ENCODE measurements around the gene KIF1A.
"Not testable (repeated sequence)": the region's sequence is repeated elsewhere in the genome, so short reads cannot be mapped to it uniquely, and the experiment has no call there.

KIF1A gene

DNA sequence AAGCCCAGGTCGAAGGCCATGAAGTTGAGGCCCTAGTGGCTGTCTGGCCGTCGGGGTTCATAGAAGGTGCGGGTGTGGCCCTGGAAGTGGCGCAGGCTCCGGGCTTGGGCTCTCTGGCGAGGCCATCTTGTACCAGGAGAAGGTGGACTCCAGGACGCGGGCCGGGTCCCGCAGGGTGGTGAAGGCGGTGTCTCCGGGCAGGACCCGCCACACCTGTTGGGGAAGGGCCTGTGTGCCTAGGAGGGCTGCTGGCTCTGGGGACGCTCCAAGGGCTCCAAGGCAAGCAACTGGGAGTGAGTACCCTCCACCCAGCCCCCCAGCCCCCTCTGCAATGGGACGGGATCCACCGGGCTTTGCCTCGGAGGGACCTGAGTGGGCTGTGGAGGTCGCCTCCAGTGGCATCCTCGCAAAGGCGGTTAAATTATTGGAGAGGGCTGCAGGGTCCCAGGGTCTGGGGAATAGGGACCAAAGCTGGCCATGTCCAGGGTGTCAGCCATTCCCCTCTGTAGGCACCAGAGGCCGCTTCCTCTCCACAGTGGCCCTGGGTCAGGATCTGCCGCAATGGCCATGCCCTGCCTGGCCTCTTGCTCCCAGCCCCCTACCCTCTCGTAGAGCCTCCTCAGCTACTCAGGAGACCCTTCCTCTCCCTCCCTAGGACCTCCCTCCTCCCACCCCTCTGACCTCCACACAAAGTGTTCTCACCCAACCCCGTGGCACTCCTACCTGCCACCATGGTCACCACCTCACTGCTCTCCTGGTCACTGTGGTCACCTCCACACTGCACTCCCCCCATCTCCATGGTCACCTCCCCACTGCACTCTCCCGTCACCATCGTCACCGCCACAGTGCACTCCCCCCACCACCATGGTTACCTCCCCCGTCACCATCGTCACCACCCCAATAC is 118.0 kb downstream of the KIF1A start:
- H3K4me1 ChIP-seq (ENCODE audit: low read length), result no peaks in the 10 kb centered on the region
- H3K79me2 ChIP-seq (ENCODE audit: low read length), result no peaks in the 10 kb centered on the region
- no peaks in the 10 kb centered on the region for H3K36me3 ChIP-seq (replicated peaks; ENCODE audit: insufficient read depth, low read length)
- no peak overlapping the region for H3K4me2 ChIP-seq (ENCODE audit: low read depth, low read length)
- no peak overlapping the region for H2AFZ ChIP-seq (ENCODE audit: low read length)
- no peak overlapping the region for H3K27ac ChIP-seq (ENCODE audit: low read length)
- no peak for TF ChIP-seq EZH2 (optimal IDR thresholded peaks at IDR 0.05; ENCODE audit: low read depth, low read length)
- no peaks in the 10 kb centered on the region for H3K9me3 ChIP-seq (replicated peaks; ENCODE audit: insufficient read depth, low read length)
- H3K9me2 ChIP-seq (replicated peaks; ENCODE audit: insufficient read depth, low read length), result no peaks in the 10 kb centered on the region
- peaks cover 38% of the 10 kb centered on the region for H3K27me3 ChIP-seq (replicated peaks; ENCODE audit: insufficient read depth, low read length)
- no peaks in the 10 kb centered on the region for H4K20me1 ChIP-seq (ENCODE audit: insufficient read depth, low read length)
- no peaks in the 10 kb centered on the region for H3F3A ChIP-seq (ENCODE audit: insufficient read depth, low read length)
- no peak overlapping the region for H3K9ac ChIP-seq (ENCODE audit: low read length)
- DNase-seq, result no peak
- H3K4me3 ChIP-seq (ENCODE audit: low read length), result no peak overlapping the region

DNA sequence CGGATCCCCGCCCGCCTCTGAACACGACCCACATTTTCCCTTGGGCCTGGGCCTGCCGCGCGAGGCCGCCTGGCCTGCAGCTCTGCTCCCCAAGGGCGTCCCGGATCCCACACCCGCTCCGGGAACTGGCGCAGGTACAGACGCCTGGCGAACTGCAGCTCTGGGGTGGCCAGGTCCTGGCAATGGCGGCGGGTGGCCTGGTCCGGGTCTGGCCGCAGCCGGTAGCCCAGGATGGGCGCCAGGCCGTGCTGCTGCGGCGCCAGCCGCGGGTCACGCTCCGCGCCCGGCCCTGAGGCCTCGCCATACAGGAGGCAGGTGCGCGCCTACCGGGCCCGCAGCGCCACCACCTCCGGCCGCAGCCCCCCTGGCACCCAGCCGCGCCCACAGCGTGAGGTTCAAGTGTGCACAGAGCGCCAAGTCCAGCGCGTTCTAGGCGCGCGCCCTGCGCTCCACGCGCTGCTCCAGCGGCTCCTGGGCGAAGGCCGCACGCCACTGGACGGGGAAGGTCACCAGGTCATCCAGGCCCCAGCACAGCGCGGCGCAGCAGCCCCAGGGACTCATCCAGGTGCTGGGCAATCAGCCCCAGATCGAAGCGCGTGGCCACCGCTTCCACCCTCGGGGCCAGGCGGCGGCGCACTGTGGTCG is 118.8 kb downstream of the KIF1A start:
- Histone ChIP-seq H3K9me3 (replicated peaks; ENCODE audit: insufficient read depth, low read length) (no peaks in the 10 kb centered on the region), H4K20me1 (ENCODE audit: insufficient read depth, low read length) (no peaks in the 10 kb centered on the region), H3K27me3 (replicated peaks; ENCODE audit: insufficient read depth, low read length) (peaks cover 31% of the 10 kb centered on the region), H2AFZ (ENCODE audit: low read length) (no peak overlapping the region), H3K9ac (ENCODE audit: low read length) (no peak overlapping the region), H3K4me1 (ENCODE audit: low read length) (no peaks in the 10 kb centered on the region), H3F3A (ENCODE audit: insufficient read depth, low read length) (no peaks in the 10 kb centered on the region), H3K4me3 (ENCODE audit: low read length) (no peak overlapping the region), H3K36me3 (replicated peaks; ENCODE audit: insufficient read depth, low read length) (no peaks in the 10 kb centered on the region), H3K9me2 (replicated peaks; ENCODE audit: insufficient read depth, low read length) (no peaks in the 10 kb centered on the region), H3K79me2 (ENCODE audit: low read length) (no peaks in the 10 kb centered on the region), H3K4me2 (ENCODE audit: low read depth, low read length) (no peak overlapping the region), H3K27ac (ENCODE audit: low read length) (no peak overlapping the region)
- DNase-seq, result no peak
- no peak for TF ChIP-seq EZH2phosphoT487 (IDR thresholded peaks at IDR 0.05; ENCODE audit: low read length)
- TF ChIP-seq EZH2 (optimal IDR thresholded peaks at IDR 0.05; ENCODE audit: low read depth, low read length), result no peak
- TF ChIP-seq, protein P1, sequence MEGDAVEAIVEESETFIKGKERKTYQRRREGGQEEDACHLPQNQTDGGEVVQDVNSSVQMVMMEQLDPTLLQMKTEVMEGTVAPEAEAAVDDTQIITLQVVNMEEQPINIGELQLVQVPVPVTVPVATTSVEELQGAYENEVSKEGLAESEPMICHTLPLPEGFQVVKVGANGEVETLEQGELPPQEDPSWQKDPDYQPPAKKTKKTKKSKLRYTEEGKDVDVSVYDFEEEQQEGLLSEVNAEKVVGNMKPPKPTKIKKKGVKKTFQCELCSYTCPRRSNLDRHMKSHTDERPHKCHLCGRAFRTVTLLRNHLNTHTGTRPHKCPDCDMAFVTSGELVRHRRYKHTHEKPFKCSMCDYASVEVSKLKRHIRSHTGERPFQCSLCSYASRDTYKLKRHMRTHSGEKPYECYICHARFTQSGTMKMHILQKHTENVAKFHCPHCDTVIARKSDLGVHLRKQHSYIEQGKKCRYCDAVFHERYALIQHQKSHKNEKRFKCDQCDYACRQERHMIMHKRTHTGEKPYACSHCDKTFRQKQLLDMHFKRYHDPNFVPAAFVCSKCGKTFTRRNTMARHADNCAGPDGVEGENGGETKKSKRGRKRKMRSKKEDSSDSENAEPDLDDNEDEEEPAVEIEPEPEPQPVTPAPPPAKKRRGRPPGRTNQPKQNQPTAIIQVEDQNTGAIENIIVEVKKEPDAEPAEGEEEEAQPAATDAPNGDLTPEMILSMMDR (IDR thresholded peaks at IDR 0.05; ENCODE audit: low read length), result no peak

DNA sequence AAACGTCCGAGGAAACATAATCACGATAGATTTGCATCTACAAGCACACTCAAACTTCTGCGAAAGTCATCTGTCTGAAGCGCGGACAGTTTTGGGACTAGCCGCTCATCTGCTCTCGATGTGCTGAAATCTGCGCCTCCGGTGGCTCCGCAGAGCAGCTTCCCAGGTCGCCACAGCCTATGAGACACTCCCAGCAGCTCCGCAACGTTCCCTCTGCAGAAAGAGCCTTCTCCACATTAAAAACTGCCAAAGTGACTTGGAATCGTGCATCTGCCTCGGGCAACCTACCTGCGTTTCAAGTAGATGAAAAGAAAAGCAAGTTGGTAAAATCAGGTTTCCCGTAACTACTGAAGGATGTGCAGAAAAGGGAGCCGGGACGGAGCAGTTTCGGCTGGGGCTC is 119.4 kb downstream of the KIF1A start:
- not testable (repeated sequence) for H3F3A ChIP-seq (ENCODE audit: insufficient read depth, low read length); H3K4me3 ChIP-seq (ENCODE audit: low read length); H3K79me2 ChIP-seq (ENCODE audit: low read length); DNase-seq; H3K36me3 ChIP-seq (replicated peaks; ENCODE audit: insufficient read depth, low read length); H3K9me2 ChIP-seq (replicated peaks; ENCODE audit: insufficient read depth, low read length); H3K9ac ChIP-seq (ENCODE audit: low read length); H4K20me1 ChIP-seq (ENCODE audit: insufficient read depth, low read length); H2AFZ ChIP-seq (ENCODE audit: low read length); H3K4me2 ChIP-seq (ENCODE audit: low read depth, low read length); H3K27ac ChIP-seq (ENCODE audit: low read length); H3K4me1 ChIP-seq (ENCODE audit: low read length); H3K9me3 ChIP-seq (replicated peaks; ENCODE audit: insufficient read depth, low read length)
- H3K27me3 ChIP-seq (replicated peaks; ENCODE audit: insufficient read depth, low read length), result peaks cover 27% of the 10 kb centered on the region

DNA sequence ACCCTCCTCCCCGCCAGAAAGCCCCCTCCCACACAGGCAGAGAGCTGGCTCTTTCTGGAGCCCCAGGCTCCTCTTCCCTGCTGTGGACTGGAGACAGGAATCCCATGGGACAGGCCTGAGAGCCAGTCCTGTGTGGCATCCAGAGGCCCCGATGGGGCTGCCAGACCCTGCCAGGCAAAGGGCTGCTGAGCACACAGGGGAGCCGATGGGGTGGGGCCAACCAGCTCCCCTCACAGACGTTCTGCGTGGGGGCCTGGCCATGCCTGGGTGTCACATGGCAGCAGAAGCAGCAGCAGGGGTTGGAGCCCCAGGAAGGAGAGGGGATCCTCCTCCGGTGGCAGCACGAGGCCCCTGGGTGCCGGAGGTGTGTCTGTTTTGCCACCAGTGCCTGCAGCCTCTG is 120.2 kb downstream of the KIF1A start:
- H3K9ac ChIP-seq (ENCODE audit: low read length); H3K4me3 ChIP-seq (ENCODE audit: low read length); H3K4me2 ChIP-seq (ENCODE audit: low read depth, low read length); DNase-seq; H3K9me2 ChIP-seq (replicated peaks; ENCODE audit: insufficient read depth, low read length); H3K27ac ChIP-seq (ENCODE audit: low read length); H3K4me1 ChIP-seq (ENCODE audit: low read length); H3F3A ChIP-seq (ENCODE audit: insufficient read depth, low read length); H2AFZ ChIP-seq (ENCODE audit: low read length); H4K20me1 ChIP-seq (ENCODE audit: insufficient read depth, low read length); H3K36me3 ChIP-seq (replicated peaks; ENCODE audit: insufficient read depth, low read length); H3K9me3 ChIP-seq (replicated peaks; ENCODE audit: insufficient read depth, low read length); H3K79me2 ChIP-seq (ENCODE audit: low read length): not testable (repeated sequence)
- H3K27me3 ChIP-seq (replicated peaks; ENCODE audit: insufficient read depth, low read length), result peaks cover 19% of the 10 kb centered on the region

DNA sequence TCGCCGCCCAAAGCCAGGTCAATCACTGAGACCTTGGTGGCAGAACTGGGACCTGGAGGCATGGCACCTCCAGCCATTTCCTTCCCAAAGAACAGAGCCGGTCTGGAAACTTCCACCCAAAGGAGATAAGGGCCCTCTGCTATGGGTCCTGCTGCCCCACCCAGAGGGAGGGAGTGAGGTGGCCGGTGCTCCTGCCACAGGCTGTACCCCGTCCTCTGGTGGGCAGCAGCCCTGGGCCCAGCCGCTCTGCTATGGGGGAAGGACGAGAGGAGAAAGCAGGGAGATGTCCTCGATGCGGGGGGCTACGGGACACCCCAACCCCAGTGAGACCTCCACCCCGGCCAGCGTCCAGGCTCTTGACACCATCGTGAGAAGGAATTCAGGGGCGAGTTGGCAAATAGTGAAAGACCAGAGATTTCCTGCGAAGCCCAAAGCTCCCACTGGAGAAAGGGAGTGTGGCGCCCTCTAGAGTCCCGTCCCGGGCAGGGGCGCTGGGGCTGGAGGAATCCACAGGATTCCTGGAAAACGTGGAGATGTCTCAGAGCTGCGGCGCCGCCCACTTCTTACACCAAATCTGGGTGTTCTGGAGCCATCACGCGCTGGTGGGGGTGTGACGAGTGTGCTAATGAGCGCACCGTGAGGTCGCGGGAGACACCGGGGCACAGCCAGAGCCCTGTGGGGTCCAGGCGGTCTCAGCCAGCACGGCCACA is 121.0 kb downstream of the KIF1A start:
- not testable (repeated sequence) for H3K9me3 ChIP-seq (replicated peaks; ENCODE audit: insufficient read depth, low read length); H3K9ac ChIP-seq (ENCODE audit: low read length); H3K4me2 ChIP-seq (ENCODE audit: low read depth, low read length); H3K79me2 ChIP-seq (ENCODE audit: low read length); H2AFZ ChIP-seq (ENCODE audit: low read length); H3K27ac ChIP-seq (ENCODE audit: low read length); H3K4me3 ChIP-seq (ENCODE audit: low read length); H3K36me3 ChIP-seq (replicated peaks; ENCODE audit: insufficient read depth, low read length); H3K9me2 ChIP-seq (replicated peaks; ENCODE audit: insufficient read depth, low read length); H3K4me1 ChIP-seq (ENCODE audit: low read length); H3F3A ChIP-seq (ENCODE audit: insufficient read depth, low read length); H4K20me1 ChIP-seq (ENCODE audit: insufficient read depth, low read length); DNase-seq
- H3K27me3 ChIP-seq (replicated peaks; ENCODE audit: insufficient read depth, low read length), result peaks cover 14% of the 10 kb centered on the region

DNA sequence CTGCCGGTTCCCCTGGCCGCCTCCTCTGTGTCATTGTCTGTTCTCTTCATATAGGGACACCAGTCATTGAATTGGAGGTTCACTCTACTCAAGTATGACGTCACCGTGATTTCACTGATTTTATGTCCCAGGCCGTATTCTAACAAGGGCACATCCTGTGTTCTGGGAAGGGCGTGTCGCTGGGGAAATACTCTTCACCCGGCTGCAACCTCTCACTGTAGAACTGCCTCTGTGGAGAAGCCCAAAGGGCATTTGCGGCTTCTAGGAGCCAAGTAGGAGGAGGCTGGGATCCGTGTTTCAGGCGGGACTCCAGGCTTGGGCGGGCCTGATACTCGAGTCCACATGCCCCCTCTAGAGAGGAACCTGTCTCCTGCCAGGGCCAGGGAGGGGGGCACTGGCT is 123.5 kb downstream of the KIF1A start:
- H3K4me3 ChIP-seq (ENCODE audit: low read length); H3K79me2 ChIP-seq (ENCODE audit: low read length); H2AFZ ChIP-seq (ENCODE audit: low read length); H3K9me3 ChIP-seq (replicated peaks; ENCODE audit: insufficient read depth, low read length); H3F3A ChIP-seq (ENCODE audit: insufficient read depth, low read length); H3K4me2 ChIP-seq (ENCODE audit: low read depth, low read length); H3K9ac ChIP-seq (ENCODE audit: low read length); H3K4me1 ChIP-seq (ENCODE audit: low read length); H3K27me3 ChIP-seq (replicated peaks; ENCODE audit: insufficient read depth, low read length); H4K20me1 ChIP-seq (ENCODE audit: insufficient read depth, low read length); H3K27ac ChIP-seq (ENCODE audit: low read length); H3K9me2 ChIP-seq (replicated peaks; ENCODE audit: insufficient read depth, low read length); H3K36me3 ChIP-seq (replicated peaks; ENCODE audit: insufficient read depth, low read length); DNase-seq: not testable (repeated sequence)

Data from MM.1S (cell line).